GM21360 (cell line): Measurements from ENCODE around the gene STK32A.

Experiments
- ATAC-seq: cut with Tn5 transposase; IDR thresholded peaks from one replicate; pipeline ENCODE4 v1.9.1; 2021; ENCODE audit warnings: mild to moderate bottlenecking, moderate library complexity; ENCODE audit not compliant: unreplicated experiment

The STK32A gene

DNA sequence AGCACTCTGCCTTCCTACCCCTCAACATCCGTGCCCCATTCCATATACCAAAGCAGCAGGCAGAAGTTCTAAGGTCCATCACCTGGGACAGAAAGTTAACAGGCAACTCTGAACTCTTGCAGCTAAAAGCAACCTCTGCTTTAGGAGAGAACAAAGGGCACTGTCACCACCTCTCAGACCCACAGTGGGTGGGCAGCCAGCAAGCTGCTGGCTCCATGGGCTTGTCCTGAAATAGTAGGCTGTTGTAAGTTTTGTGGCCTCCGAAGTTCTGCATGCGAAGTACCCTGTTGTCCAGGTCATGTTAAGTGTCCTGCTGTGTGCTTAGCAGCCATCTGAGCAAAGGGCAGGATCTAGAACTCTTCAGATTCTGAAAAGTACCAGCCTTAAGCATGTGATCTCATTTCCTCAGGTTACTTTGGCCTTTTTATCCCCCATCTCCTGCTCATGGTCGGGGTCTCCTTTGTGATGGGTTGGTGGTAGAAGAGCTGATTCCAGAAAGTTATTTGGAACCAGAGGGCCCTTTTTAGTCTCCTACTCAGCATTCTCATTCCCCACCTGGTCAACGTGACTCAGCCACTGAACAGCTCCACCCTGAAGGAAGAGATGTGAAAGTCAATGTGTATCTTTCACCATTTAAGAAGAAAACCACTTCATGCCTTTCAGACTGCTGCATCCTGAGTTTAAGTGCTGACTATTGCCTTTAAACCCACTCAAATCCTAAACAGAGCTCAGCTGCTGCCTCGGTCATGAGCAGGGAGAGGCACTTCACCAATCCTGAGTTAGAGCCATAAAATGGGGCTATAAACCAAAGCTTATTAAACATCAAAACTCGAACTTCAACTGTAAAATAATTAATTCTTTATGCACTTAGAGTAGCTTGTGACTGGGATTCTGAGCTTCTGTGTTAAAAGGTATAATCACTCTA is 153.6 kb downstream of the STK32A start:
- no peak for ATAC-seq

DNA sequence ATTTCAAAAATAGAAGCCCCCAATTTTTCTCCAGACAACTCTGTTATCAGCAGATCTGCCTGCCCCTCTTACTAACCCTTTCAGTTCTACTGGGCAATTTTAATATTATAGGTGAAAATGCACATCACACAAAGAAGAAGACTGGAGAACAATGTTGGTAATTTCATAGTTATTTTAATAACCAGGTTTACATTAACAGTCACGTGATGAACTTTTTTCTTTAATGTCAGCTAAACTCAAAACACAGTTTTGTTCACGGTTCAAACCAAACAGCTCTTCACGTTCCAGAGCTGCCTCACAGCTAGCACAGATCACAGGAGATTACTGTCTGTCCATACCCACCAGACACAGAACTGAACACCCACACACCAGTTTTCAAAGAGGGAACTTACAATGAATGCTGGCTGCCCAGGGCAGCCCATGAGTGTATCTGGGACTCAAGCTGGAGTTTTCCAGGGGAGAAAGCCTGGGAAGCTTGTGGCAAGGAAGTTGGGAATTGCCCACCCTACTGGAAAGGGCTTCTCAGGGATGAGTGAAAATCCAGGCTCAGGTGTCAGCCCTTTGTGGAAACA is 155.9 kb downstream of the STK32A start:
- ATAC-seq: no peak

DNA sequence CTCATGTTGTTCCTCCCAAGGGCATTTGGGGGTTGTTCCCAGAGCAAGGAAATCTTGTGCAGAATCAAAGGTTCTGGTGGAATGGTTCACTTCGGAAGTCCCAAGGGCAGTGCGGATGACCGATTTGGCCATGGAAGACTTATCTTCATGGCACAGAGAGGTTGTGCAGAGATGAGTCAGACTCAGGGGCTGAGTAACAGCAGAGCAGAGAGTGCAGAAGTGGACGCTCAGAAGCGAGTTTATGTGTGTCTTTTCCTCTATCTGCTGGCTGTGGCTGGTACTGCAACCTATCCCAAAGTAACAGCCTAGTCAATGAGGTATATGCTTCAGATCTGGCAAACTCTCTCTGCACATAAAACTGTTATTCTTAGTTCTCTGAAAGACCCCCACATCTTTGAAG is 157.0 kb downstream of the STK32A start:
- ATAC-seq: peak; percentile 95

- no peak for ATAC-seq
These were observed 159.2 kb downstream of the STK32A start for GRCh38 chr5:147393874-147394672.

DNA sequence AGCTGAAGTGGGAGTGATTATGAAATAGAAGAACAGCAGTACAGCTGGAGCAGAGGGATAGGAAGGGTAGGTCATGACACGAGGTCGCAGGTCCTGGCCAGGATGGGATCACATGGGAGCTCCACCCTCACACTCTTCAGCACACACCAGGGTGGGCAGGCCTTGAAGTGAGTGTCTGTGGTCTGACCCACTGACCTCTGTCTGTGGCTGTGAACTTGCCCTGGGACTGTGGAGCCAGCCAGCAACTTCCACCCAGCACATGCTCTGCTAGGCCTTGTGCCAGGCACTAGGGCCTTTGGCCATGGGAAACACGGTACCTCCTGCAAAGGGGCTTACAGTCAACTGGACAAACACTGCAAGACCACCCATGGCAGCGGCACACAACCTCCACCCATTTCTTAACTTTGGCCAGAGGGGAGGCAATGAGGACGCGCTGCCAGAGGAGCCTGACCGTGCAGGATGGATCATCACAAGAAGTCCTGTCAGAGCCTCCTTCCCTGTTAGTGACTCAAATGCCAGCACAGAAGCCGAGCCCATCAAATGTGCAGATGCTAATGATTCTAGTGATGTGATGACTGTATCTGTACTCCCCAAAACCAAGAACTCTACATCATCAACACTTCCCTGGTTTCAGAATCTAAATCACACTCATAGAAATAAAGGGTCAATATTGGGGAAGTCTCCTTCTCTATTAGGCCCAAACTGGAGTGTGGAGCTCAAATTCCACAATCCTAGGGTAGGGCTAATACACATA is 161.4 kb downstream of the STK32A start:
- ATAC-seq: no peak

GRCh38 chr5:147397616-147398015 is 162.8 kb downstream of the STK32A start:
- ATAC-seq: no peak

GRCh38 chr5:147398860-147399259 is 164.0 kb downstream of the STK32A start:
- no peak for ATAC-seq

- ATAC-seq: no peak
These were observed 165.4 kb downstream of the STK32A start for GRCh38 chr5:147400126-147400809.

- no peak for ATAC-seq
These were observed 166.1 kb downstream of the STK32A start for GRCh38 chr5:147400881-147401280.

- ATAC-seq: peak; percentile 94
These were observed 169.1 kb downstream of the STK32A start for GRCh38 chr5:147403651-147404640.

- peak; percentile 12 for ATAC-seq
These were observed 169.9 kb downstream of the STK32A start for GRCh38 chr5:147404706-147405105.

DNA sequence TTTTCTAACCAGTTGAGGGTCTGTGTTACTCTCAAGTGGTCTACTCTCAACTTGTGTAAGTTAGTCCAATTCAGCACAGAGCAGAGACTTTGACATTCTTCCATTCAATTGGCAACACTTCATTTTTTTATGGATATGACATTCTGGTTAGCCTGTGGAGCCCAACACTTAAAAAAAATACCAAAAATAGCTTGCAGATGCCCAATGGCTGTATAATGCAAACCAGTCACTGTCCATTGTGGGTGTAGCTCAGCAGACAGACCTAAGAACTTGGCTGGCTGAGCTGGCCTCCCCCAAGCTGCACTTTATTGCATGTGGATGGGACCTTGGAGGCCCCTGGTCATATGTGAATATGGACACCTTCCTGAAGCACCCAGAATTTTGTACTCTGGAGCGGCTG is 171.8 kb downstream of the STK32A start:
- ATAC-seq: no peak

DNA sequence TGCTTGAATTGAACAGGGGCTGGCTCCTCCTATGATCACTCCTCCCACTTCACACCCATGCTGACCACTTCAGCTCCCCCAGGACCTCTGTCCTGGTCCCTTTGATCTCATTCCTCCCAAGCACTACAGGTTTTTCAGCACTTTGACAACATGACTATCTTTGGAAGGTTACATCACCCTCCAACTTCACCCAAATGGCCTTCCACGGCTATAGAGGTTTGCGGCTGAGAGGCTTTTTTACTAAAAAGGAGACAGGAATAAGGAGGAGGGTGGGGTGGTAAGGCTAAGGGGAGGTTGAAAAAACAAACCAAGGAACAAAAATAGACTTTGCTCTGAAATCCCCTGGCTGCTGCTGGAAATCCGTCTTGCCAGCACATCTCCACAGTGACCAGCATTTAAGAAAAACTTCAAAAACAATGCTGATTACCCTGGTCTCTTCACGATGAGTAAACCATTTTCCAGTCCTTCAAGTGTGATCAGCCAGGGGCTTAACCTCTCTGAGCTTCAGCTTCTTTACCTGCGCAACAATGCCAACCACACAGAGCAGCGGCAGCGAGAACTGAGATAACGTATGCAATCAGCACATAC is 172.4 kb downstream of the STK32A start:
- ATAC-seq: no peak

DNA sequence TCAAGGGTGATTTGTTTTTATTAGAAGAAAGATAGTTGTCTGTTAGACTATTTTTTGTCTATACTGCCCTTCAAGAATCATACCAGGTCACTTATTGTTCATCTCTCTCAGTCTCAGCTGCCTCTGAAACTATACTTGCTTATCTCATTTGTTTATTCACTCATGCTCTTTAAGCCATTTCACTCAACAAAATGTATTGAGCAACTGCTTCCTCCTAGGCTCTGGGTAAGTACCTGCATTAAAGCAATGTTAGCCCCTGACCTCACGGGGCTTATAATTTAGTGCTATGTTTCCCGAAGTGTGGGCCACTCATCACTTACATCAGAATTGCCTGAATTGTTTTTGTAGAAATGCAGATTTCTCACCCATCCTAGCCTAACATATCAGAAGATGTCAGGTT is 174.2 kb downstream of the STK32A start:
- ATAC-seq: no peak

- ATAC-seq: no peak
These were observed 175.9 kb downstream of the STK32A start for GRCh38 chr5:147410496-147411358.

DNA sequence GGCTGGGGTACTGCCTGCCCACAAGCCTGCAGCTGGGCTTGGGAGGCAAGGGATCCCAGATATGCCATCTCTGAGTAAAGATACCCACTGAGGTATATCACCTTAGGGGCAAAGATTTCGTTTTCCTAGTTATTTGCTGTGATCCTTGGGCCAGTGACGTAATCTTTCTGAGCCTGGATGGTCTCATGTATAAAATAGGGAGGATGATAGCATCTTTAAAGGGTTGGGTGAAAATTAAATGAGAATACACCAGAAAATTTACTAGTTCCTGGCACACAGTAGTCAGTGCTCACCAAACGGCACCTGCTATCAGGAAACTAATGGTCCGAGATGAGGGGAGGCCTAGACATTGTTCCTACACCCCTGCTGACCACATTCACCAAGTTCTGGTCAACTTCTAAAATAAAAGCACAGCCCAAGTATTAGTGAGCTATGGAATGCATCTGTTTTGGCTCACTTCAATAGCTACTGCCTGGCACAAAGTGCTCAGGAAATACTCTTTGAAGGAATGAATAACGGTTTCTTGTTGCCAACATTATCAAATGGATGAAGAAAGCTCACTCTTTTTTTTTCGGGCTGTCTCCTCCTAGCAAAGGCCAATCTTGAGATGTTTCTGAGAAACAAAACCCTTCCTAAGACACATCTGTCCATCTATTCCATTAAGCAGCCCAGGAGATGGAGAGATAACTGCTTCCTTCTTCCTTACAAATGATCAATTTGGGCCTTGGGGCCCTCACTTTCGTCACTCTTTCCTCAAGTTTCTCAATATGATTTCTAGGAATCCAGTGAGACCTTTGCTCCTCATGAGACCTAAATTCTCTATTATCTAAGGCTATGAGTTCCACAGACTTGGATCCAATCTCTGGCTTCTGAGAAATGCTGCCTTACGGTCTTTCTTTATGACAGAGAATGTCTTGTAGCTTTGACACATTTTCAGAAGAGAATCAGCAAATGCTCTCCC is 176.8 kb downstream of the STK32A start:
- no peak for ATAC-seq

GRCh38 chr5:147412561-147412960 is 177.7 kb downstream of the STK32A start:
- ATAC-seq: no peak
